Measurements from ENCODE around the gene RNF217. TPM values are rescaled to one million over a fixed set of nuclear protein-coding genes. Genes with fewer than 3 reads are reported as not detected.
"Not testable (repeated sequence)": the region's sequence is repeated elsewhere in the genome, so short reads cannot be mapped to it uniquely, and the experiment has no call there.

RNF217 gene
- total and polyA plus RNA-seq, 10 of the 15 experiments (the other 5 are each of a cell fraction or from before 2014, with no cell fraction given) = under 0.01 to 11.7 (median 0.04) TPM; not detected in 3

DNA sequence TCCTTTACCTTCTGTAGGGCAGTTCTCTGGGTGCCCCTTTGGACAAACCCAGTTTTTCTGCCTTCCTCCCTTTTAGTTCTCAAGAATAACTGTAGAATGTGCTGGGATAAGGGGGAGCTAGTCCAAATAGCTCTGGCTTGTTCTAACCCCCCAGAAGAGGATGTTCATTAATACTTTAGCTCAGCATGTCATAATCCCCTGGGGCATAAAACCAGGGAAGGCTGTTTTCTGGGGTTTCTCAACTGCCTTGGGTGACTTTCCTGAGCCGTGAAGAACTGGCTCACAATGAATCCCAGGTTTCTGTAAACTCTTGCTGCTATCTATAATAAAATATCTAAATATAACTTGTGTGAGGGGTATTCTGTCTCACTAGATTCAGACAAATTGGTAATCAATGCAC lies 44.5 kb upstream of the RNF217 start:
- no peak for ATAC-seq

DNA sequence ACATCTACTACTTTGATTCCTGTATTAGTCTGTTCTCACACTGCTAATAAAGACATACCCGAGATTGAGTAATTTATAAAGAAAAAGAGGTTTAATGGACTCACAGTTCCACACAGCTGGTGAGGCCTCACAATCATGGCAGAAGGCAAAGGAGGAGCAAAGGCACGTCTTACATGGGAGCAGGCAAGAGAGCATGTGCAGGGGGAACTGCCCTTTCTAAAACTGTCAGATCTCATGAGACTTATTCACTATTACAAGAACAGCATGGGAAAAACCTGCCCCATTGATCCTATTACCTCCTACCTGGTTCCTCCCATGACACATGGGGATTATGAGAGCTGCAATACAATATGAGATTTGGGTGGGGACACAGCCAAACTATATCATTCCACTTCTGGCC lies 42.5 kb upstream of the RNF217 start:
- H3K9ac ChIP-seq (ENCODE audit: control insufficient read depth, insufficient read depth, low read length); BruUV-seq (replicated peaks); in situ Hi-C loops (cut with MboI); H2AFZ ChIP-seq (ENCODE audit: control insufficient read depth, low read depth, low read length); H3K27ac ChIP-seq (ENCODE audit: control insufficient read depth, insufficient read depth); CTCF ChIA-PET; FAIRE-seq; H3K27me3 ChIP-seq (replicated peaks in 1 of 2; ENCODE audit: control insufficient read depth in 2 of 2, insufficient read depth in 2 of 2, low read length in 1 of 2); ATAC-seq; intact Hi-C loops (cut with micrococcal nuclease; ENCODE audit: unreplicated experiment); DNase-seq (ENCODE audit: low read depth, low spot score); H3K4me1 ChIP-seq (ENCODE audit: control insufficient read depth, insufficient read depth, low read length); H3K79me2 ChIP-seq (ENCODE audit: control insufficient read depth, insufficient read depth, low read length); H3K9me3 ChIP-seq (replicated peaks; ENCODE audit: control insufficient read depth, insufficient read depth, low read length); H3K4me3 ChIP-seq; H4K20me1 ChIP-seq (ENCODE audit: control insufficient read depth, insufficient read depth); RAD21 ChIA-PET (ENCODE audit: unreplicated experiment); H3K4me2 ChIP-seq (ENCODE audit: control insufficient read depth, insufficient read depth); H3K36me3 ChIP-seq (ENCODE audit: control insufficient read depth in 2 of 2, insufficient read depth in 2 of 2, low read length in 1 of 2); POLR2A ChIA-PET: not testable (repeated sequence)
- WGBS (ENCODE audit: insufficient coverage, insufficient replicate concordance, low lambda C conversion rate, missing lambda C conversion rate) = 45% methylated on average over 2 of the region's 2 CpGs
- SMC1A ChIA-PET (ENCODE audit: uncharacterized antibody, unreplicated experiment) = interaction anchor here (0.9 kb wide), 1 partner anchor 13 kb away, joined by 3 read pairs; no protein-coding TSS in a partner anchor

More for the DNA sequence above, 44.5 kb upstream of the RNF217 start:
- H4K20me1 ChIP-seq (ENCODE audit: control insufficient read depth, insufficient read depth) = no peaks in the 10 kb centered on the region
- no peak overlapping the region for H3K9ac ChIP-seq (ENCODE audit: control insufficient read depth, insufficient read depth, low read length)
- CTCF ChIA-PET = no interaction called here
- H3K27ac ChIP-seq (ENCODE audit: control insufficient read depth, insufficient read depth) = no peak overlapping the region
- no peak overlapping the region for H3K4me3 ChIP-seq
- 0% methylated on average over 1 of the region's 1 CpG for WGBS (ENCODE audit: insufficient coverage, insufficient replicate concordance, low lambda C conversion rate, missing lambda C conversion rate)
- no peak overlapping the region for H3K4me2 ChIP-seq (ENCODE audit: control insufficient read depth, insufficient read depth)
- no peaks in the 10 kb centered on the region for H3K4me1 ChIP-seq (ENCODE audit: control insufficient read depth, insufficient read depth, low read length)
- H3K36me3 ChIP-seq (ENCODE audit: control insufficient read depth in 2 of 2, insufficient read depth in 2 of 2, low read length in 1 of 2) = no peaks in the 10 kb centered on the region
- intact Hi-C loops (cut with micrococcal nuclease; ENCODE audit: unreplicated experiment) = no loop called here
- TF ChIP-seq, protein P1, sequence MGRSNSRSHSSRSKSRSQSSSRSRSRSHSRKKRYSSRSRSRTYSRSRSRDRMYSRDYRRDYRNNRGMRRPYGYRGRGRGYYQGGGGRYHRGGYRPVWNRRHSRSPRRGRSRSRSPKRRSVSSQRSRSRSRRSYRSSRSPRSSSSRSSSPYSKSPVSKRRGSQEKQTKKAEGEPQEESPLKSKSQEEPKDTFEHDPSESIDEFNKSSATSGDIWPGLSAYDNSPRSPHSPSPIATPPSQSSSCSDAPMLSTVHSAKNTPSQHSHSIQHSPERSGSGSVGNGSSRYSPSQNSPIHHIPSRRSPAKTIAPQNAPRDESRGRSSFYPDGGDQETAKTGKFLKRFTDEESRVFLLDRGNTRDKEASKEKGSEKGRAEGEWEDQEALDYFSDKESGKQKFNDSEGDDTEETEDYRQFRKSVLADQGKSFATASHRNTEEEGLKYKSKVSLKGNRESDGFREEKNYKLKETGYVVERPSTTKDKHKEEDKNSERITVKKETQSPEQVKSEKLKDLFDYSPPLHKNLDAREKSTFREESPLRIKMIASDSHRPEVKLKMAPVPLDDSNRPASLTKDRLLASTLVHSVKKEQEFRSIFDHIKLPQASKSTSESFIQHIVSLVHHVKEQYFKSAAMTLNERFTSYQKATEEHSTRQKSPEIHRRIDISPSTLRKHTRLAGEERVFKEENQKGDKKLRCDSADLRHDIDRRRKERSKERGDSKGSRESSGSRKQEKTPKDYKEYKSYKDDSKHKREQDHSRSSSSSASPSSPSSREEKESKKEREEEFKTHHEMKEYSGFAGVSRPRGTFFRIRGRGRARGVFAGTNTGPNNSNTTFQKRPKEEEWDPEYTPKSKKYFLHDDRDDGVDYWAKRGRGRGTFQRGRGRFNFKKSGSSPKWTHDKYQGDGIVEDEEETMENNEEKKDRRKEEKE (IDR thresholded peaks at IDR 0.05) = no peak
- TF ChIP-seq ZNF622 (IDR thresholded peaks at IDR 0.05) (no peak), SMARCA5 (IDR thresholded peaks at IDR 0.05) (no peak), RAD51 (IDR thresholded peaks at IDR 0.05) (no peak), FOS (IDR thresholded peaks at IDR 0.05; ENCODE audit: borderline replicate concordance, extremely low read depth, insufficient read length) (no peak), MEF2A (IDR thresholded peaks at IDR 0.05; ENCODE audit: insufficient read depth, low read depth, low read length) (no peak), CEBPB (IDR thresholded peaks at IDR 0.05; ENCODE audit: borderline replicate concordance in 1 of 2, low read depth in 2 of 2, low read length in 2 of 2) (no peak), TCF3 (IDR thresholded peaks at IDR 0.05; ENCODE audit: borderline replicate concordance, insufficient read depth, low read depth, low read length) (no peak), NR2F1 (conservative IDR thresholded peaks at IDR 0.05) (no peak), TARDBP (IDR thresholded peaks at IDR 0.05; ENCODE audit: borderline replicate concordance) (no peak), SRF (IDR thresholded peaks at IDR 0.05; ENCODE audit: low read depth in 2 of 2, low read length in 2 of 2) (no peak)
- SMC1A ChIA-PET (ENCODE audit: uncharacterized antibody, unreplicated experiment) = interaction anchor here (1.5 kb wide), 1 partner anchor 37 kb away, joined by 3 read pairs; no protein-coding TSS in a partner anchor
- POLR2A ChIA-PET = no interaction called here
- RAD21 ChIA-PET (ENCODE audit: unreplicated experiment) = no interaction called here
- FAIRE-seq = no peak
- BruUV-seq (replicated peaks) = no TSS peak
- in situ Hi-C loops (cut with MboI) = no loop called here
- DNase-seq (ENCODE audit: low read depth, low spot score) = no peak
- H3K9me3 ChIP-seq (replicated peaks; ENCODE audit: control insufficient read depth, insufficient read depth, low read length) = no peaks in the 10 kb centered on the region; the same call in 2 of the 3 replicates
- H3K27me3 ChIP-seq (replicated peaks in 1 of 2; ENCODE audit: control insufficient read depth in 2 of 2, insufficient read depth in 2 of 2, low read length in 1 of 2) = no peaks in the 10 kb centered on the region
- no peaks in the 10 kb centered on the region for H3K79me2 ChIP-seq (ENCODE audit: control insufficient read depth, insufficient read depth, low read length)
- no peak overlapping the region for H2AFZ ChIP-seq (ENCODE audit: control insufficient read depth, low read depth, low read length)
